Measurements from ENCODE around the gene GALNS. TPM values are rescaled to one million over a fixed set of nuclear protein-coding genes. Genes with fewer than 3 reads are reported as not detected.

Gene GALNS
- total and polyA plus RNA-seq, 2 donors (not counting 1 experiment from before 2014, with no cell fraction given): 45.5 to 68.4 TPM

GRCh38 chr16:88806491-88807111 is 50.1 kb downstream of the GALNS start:
- Mint-ChIP-seq H3K27me3 (no peaks in the 10 kb centered on the region), H3K4me3 (no peak overlapping the region)

More at GRCh38 chr16:88806491-88807111, 50.1 kb downstream of the GALNS start:
- peaks cover 47% of the 10 kb centered on the region for H4K20me1 ChIP-seq (ENCODE audit: control insufficient read depth, insufficient read depth, low read length, poor library complexity, severe bottlenecking)
- H2AFZ ChIP-seq (ENCODE audit: insufficient read depth, low read depth, low read length, poor library complexity, severe bottlenecking): no peak overlapping the region
- TF ChIP-seq EZH2 (IDR thresholded peaks at IDR 0.05; ENCODE audit: borderline replicate concordance, insufficient read depth, low read depth, low read length, poor library complexity, severe bottlenecking) (no peak), CTCF (IDR thresholded peaks at IDR 0.05) (no peak)
- intact Hi-C loops (cut with micrococcal nuclease): no loop called here
- no peak overlapping the region for H3K27ac ChIP-seq (ENCODE audit: low read length in 2 of 2)
- Mint-ChIP-seq H3K9me3 (ENCODE audit: insufficient read depth) (no peaks in the 10 kb centered on the region), H3K4me1 (peaks cover 22% of the 10 kb centered on the region), H3K27ac (no peak overlapping the region)
- H3K9me3 ChIP-seq (ENCODE audit: control extremely low read depth in 1 of 3, control insufficient read depth in 2 of 3, insufficient read depth in 1 of 3, low read length in 2 of 3): peaks cover 0 to 5% (median 0%) of the 10 kb centered on the region in 3 donors
- DNase-seq (no peak), ATAC-seq (ENCODE audit: low read depth) (no peak)
- ChIA-PET CTCF (interaction anchor here (2.2 kb wide), 1 partner anchor 69 kb away, joined by 6 read pairs; no protein-coding TSS in a partner anchor), POLR2A (no interaction called here)
- H3K4me2 ChIP-seq (replicated peaks; ENCODE audit: low read depth, low read length, poor library complexity, severe bottlenecking): no peak overlapping the region
- H3K27me3 ChIP-seq (replicated peaks in 1 of 4; ENCODE audit: control extremely low read depth in 1 of 4, control insufficient read depth in 3 of 4, insufficient read depth in 4 of 4, low read length in 3 of 4): peaks cover 0 to 4% (median 0%) of the 10 kb centered on the region in 4 experiments
- 96% methylated on average over 27 of the region's 27 CpGs for WGBS (ENCODE audit: insufficient coverage)
- H3K9ac ChIP-seq (ENCODE audit: low read length): no peak overlapping the region
- peaks cover 19% of the 10 kb centered on the region for H3K79me2 ChIP-seq (ENCODE audit: control insufficient read depth, insufficient read depth, low read length)
- H3K4me3 ChIP-seq (ENCODE audit: control extremely low read depth in 1 of 5, extremely low read depth in 1 of 5, insufficient read depth in 1 of 5, low read depth in 2 of 5, low read length in 4 of 5): no peak overlapping the region
- peaks cover 0 to 23% of the 10 kb centered on the region in 2 experiments for H3K36me3 ChIP-seq (replicated peaks in 1 of 2; ENCODE audit: control extremely low read depth in 1 of 2, control insufficient read depth in 1 of 2, extremely low read depth in 1 of 2, insufficient read depth in 2 of 2, low read length in 1 of 2)
- H3K4me1 ChIP-seq (ENCODE audit: control insufficient read depth in 2 of 2, insufficient read depth in 2 of 2, low read length in 2 of 2): peaks cover 27 to 38% of the 10 kb centered on the region in 2 donors

Measured in B cell (primary cell).